GM18511 (cell line): ENCODE data around the gene PRKAR2B.
"Not testable (repeated sequence)": the region's sequence is repeated elsewhere in the genome, so short reads cannot be mapped to it uniquely, and the experiment has no call there.

ENCODE experiments used
- ATAC-seq: cut with Tn5 transposase; IDR thresholded peaks from one replicate; pipeline ENCODE4 v1.9.1; 2021; ENCODE audit warnings: mild to moderate bottlenecking, moderate library complexity; ENCODE audit not compliant: unreplicated experiment

PRKAR2B gene

GRCh38 chr7:107047902-107048782 is 3.6 kb downstream of the PRKAR2B start:
- ATAC-seq, result no peak

GRCh38 chr7:107048783-107049418 is 4.4 kb downstream of the PRKAR2B start:
- no peak for ATAC-seq

- no peak for ATAC-seq
Measured at GRCh38 chr7:107049480-107049879, 5.0 kb downstream of the PRKAR2B start.

- no peak for ATAC-seq
Measured at GRCh38 chr7:107049971-107050532, 5.5 kb downstream of the PRKAR2B start.

GRCh38 chr7:107051376-107051775 is 6.9 kb downstream of the PRKAR2B start:
- no peak for ATAC-seq

- ATAC-seq, result not testable (repeated sequence)
Measured at GRCh38 chr7:107054965-107055364, 10.5 kb downstream of the PRKAR2B start.

- not testable (repeated sequence) for ATAC-seq
Measured at GRCh38 chr7:107056058-107056457, 11.6 kb downstream of the PRKAR2B start.

- no peak for ATAC-seq
Measured at GRCh38 chr7:107056728-107057473, 12.4 kb downstream of the PRKAR2B start.

GRCh38 chr7:107057474-107057833 is 12.9 kb downstream of the PRKAR2B start:
- ATAC-seq, result no peak

- no peak for ATAC-seq
Measured at GRCh38 chr7:107059468-107059867, 15.0 kb downstream of the PRKAR2B start.

GRCh38 chr7:107063245-107064120 is 19.0 kb downstream of the PRKAR2B start:
- no peak for ATAC-seq

GRCh38 chr7:107064255-107064654 is 19.8 kb downstream of the PRKAR2B start:
- no peak for ATAC-seq

- no peak for ATAC-seq
Measured at GRCh38 chr7:107065929-107066247, 21.4 kb downstream of the PRKAR2B start.

- ATAC-seq, result no peak
Measured at GRCh38 chr7:107068156-107068555, 23.7 kb downstream of the PRKAR2B start.

- no peak for ATAC-seq
Measured at GRCh38 chr7:107069457-107069856, 25.0 kb downstream of the PRKAR2B start.

GRCh38 chr7:107070710-107071109 is 26.2 kb downstream of the PRKAR2B start:
- ATAC-seq, result no peak

GRCh38 chr7:107071129-107071528 is 26.6 kb downstream of the PRKAR2B start:
- ATAC-seq, result no peak

GRCh38 chr7:107072133-107072532 is 27.6 kb downstream of the PRKAR2B start:
- no peak for ATAC-seq

- ATAC-seq, result no peak
Measured at GRCh38 chr7:107075863-107076574, 31.5 kb downstream of the PRKAR2B start.
